Gastroesophageal sphincter (tissue), 3 donors: ENCODE results near the gene KCNJ11.

ENCODE experiments used
- POLR2A ChIP-seq, 2 donors: fragments of 450-650 bp; IDR thresholded peaks; one replicate each; pipeline ENCODE4 v1.6.1; 2017; ENCODE audit warnings: antibody characterized with exemption in 2 of 2, mild to moderate bottlenecking in 2 of 2, moderate library complexity in 1 of 2
- POLR2AphosphoS5 ChIP-seq: sonication (generic); formaldehyde crosslinking; IDR thresholded peaks from one replicate; pipeline ENCODE4 v1.6.1; 2017; ENCODE audit warnings: antibody characterized with exemption
- TF ChIP-seq, protein P1 (sequence below), 4 experiments: fragments of 200-600 bp in 2 of 4; fragments of 450-650 bp in 2 of 4; sonication (generic) in 1 of 4; IDR thresholded peaks; one replicate each; pipeline ENCODE4 v1.5.1; 2017 to 2019; ENCODE audit warnings: antibody characterized with exemption in 4 of 4, mild to moderate bottlenecking in 2 of 4, moderate library complexity in 2 of 4

DNA sequence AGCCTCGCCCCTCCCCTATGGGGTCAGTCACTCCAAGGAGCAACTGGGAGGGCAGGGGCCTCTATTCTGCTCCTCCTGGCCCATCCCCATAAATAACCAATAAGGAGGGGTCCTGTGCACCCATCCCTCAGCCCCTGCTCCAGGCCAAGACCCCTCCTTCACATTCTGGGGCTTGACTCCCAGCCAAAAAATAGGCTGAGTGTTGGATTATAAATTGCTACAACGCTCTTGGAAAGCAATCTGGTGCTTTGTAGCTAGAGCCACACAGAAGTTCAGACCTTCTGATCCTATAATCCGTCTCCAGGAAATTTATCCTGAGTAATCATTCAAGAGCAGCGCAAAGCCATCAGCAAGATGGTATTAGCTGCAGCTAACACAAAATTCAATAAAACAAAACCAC is 45.6 kb upstream of the KCNJ11 start:
- TF ChIP-seq POLR2A (IDR thresholded peaks at IDR 0.05) (no peak), POLR2AphosphoS5 (no peak)
- TF ChIP-seq, protein P1, sequence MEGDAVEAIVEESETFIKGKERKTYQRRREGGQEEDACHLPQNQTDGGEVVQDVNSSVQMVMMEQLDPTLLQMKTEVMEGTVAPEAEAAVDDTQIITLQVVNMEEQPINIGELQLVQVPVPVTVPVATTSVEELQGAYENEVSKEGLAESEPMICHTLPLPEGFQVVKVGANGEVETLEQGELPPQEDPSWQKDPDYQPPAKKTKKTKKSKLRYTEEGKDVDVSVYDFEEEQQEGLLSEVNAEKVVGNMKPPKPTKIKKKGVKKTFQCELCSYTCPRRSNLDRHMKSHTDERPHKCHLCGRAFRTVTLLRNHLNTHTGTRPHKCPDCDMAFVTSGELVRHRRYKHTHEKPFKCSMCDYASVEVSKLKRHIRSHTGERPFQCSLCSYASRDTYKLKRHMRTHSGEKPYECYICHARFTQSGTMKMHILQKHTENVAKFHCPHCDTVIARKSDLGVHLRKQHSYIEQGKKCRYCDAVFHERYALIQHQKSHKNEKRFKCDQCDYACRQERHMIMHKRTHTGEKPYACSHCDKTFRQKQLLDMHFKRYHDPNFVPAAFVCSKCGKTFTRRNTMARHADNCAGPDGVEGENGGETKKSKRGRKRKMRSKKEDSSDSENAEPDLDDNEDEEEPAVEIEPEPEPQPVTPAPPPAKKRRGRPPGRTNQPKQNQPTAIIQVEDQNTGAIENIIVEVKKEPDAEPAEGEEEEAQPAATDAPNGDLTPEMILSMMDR (IDR thresholded peaks at IDR 0.05), result no peak
